ENCODE results near the gene UTP14A. TPM values are rescaled to one million over a fixed set of nuclear protein-coding genes. Genes with fewer than 3 reads are reported as not detected.
A peak's percentile ranks its signal among the peaks of the same experiment; 100 is the strongest.

The UTP14A gene
- total and polyA plus RNA-seq, 2 donors (not counting 1 experiment from before 2014, with no cell fraction given) = 6.0 to 21.5 TPM

DNA sequence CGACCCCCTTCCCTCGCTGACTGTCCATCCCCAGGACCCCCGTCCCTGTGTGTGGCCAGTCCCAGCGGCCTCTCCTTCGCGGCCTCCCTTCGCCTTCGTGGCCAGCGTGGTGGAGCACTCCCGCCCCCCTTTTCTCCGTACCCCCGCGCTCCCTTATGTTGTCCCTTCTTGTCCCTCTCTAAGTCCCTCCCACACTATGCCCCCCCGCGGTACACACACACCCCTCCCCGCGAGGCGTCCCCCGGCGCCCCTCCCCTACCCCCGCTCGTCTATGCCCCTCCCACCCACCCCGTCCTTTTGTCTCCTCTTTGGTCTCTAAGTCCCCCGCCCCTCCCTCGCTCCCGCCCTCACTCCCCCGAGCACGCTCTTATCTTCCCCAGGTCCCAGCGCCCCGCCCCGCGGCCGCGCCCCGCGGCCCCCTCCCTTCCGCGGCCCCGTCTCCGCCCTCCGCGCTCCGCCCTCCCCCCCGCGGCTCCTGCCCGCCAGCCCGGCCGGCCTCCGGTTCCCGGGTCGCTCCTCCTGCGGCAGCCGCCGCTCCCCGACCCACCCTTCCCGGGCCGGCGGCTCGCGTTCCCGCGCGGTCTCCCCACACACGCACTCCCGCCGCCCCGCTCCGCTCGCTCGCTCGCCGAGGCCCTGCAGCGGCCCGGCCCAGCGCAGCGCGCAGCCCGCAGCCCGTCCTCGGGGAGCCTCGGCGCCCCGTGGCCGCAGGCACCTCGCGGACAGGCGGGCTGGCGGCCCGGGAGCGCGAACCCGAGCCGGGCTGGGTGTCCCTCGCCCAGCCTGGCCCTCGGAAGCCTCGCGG lies 26.3 kb downstream of the UTP14A start:
- TF ChIP-seq EZH2 (IDR thresholded peaks at IDR 0.05; ENCODE audit: borderline replicate concordance, insufficient read depth, low read depth, low read length, poor library complexity, severe bottlenecking) (no peak), CTCF (IDR thresholded peaks at IDR 0.05) (no peak)
- under 1% methylated on average over 68 of the region's 97 CpGs for WGBS (ENCODE audit: insufficient coverage)
- H3K4me1 Mint-ChIP-seq = peaks cover 8% of the 10 kb centered on the region
- Histone ChIP-seq H2AFZ (ENCODE audit: insufficient read depth, low read depth, low read length, poor library complexity, severe bottlenecking) (peak overlapping the region; percentile 86), H3K9ac (ENCODE audit: low read length) (peak overlapping the region; percentile 76), H4K20me1 (ENCODE audit: control insufficient read depth, insufficient read depth, low read length, poor library complexity, severe bottlenecking) (no peaks in the 10 kb centered on the region), H3K27me3 (replicated peaks in 1 of 4; ENCODE audit: control extremely low read depth in 1 of 4, control insufficient read depth in 3 of 4, insufficient read depth in 4 of 4, low read length in 3 of 4) (no peaks in the 10 kb centered on the region), H3K27ac (ENCODE audit: low read length in 2 of 2) (peak overlapping the region; percentile 71 to 80), H3K79me2 (ENCODE audit: control insufficient read depth, insufficient read depth, low read length) (no peaks in the 10 kb centered on the region), H3K4me2 (replicated peaks; ENCODE audit: low read depth, low read length, poor library complexity, severe bottlenecking) (peak overlapping the region; percentile 79), H3K4me1 (ENCODE audit: control insufficient read depth in 2 of 2, insufficient read depth in 2 of 2, low read length in 2 of 2) (peaks cover 0 to 5% of the 10 kb centered on the region in 2 donors), H3K9me3 (ENCODE audit: control extremely low read depth in 1 of 3, control insufficient read depth in 2 of 3, insufficient read depth in 1 of 3, low read length in 2 of 3) (no peaks in the 10 kb centered on the region), H3K36me3 (replicated peaks in 1 of 2; ENCODE audit: control extremely low read depth in 1 of 2, control insufficient read depth in 1 of 2, extremely low read depth in 1 of 2, insufficient read depth in 2 of 2, low read length in 1 of 2) (peaks cover 0 to 5% of the 10 kb centered on the region in 2 experiments), H3K4me3 (ENCODE audit: control extremely low read depth in 1 of 5, extremely low read depth in 1 of 5, insufficient read depth in 1 of 5, low read depth in 2 of 5, low read length in 4 of 5) (peak overlapping the region in 4 of 5 experiments; percentile 65 to 72 (median 71))
- H3K27me3 Mint-ChIP-seq = no peaks in the 10 kb centered on the region
- peak overlapping the region; percentile 90 for H3K4me3 Mint-ChIP-seq
- H3K27ac Mint-ChIP-seq = peak overlapping the region; percentile 90
- ATAC-seq (ENCODE audit: low read depth) (peak; percentile 70), DNase-seq (peak; percentile 86)
- POLR2A ChIA-PET = interaction anchor here (1.1 to 1.6 kb wide), 4 partner anchors 26 to 92 kb away, joined by 4 to 18 read pairs (median 8); partner anchors contain the start of genes BCORL1 and UTP14A
- CTCF ChIA-PET = interaction anchor here (1.0 kb wide), 2 partner anchors 13 to 94 kb away, joined by 3 read pairs; no protein-coding TSS in a partner anchor
- intact Hi-C loops (cut with micrococcal nuclease) = loop anchor here (1.0 kb wide), 1 partner anchor 25 kb away; no protein-coding TSS in a partner anchor
- H3K9me3 Mint-ChIP-seq (ENCODE audit: insufficient read depth) = no peaks in the 10 kb centered on the region

All from B cell (primary cell).